Stimulated activated CD8-positive, alpha-beta memory T cell treated with anti-CD3 and anti-CD28 coated beads, Interleukin-4, amount 100 ng/mL, for 24 hours (primary cell): ENCODE data around the gene NAV2.

ENCODE experiments used
- DNase-seq: peaks from one replicate; pipeline ENCODE4 v3.0.0-alpha.2; 2020; ENCODE audit warnings: low read depth

Gene NAV2

DNA sequence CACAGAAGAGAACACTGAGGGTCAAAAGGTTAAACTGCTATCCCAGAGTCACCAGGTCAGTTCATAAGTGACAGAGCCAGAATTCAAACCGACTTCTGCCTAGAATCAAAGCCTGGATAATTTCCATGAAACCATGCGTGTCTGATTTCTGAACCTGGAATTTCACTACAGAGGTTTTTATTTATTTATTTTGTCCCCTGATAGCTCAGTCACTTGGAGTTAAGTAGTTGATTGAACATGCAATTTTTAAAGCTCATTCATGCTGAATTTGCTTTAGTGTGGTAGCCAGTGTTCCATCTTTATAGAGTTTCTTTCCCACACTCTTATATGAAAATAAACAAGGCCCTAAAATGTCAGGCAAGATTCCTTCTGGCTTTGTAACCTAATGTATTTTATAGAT lies 93.2 kb downstream of the NAV2 start:
- no peak for DNase-seq

- DNase-seq: no peak
Measured at GRCh38 chr11:19806251-19806650, 93.6 kb downstream of the NAV2 start.

DNA sequence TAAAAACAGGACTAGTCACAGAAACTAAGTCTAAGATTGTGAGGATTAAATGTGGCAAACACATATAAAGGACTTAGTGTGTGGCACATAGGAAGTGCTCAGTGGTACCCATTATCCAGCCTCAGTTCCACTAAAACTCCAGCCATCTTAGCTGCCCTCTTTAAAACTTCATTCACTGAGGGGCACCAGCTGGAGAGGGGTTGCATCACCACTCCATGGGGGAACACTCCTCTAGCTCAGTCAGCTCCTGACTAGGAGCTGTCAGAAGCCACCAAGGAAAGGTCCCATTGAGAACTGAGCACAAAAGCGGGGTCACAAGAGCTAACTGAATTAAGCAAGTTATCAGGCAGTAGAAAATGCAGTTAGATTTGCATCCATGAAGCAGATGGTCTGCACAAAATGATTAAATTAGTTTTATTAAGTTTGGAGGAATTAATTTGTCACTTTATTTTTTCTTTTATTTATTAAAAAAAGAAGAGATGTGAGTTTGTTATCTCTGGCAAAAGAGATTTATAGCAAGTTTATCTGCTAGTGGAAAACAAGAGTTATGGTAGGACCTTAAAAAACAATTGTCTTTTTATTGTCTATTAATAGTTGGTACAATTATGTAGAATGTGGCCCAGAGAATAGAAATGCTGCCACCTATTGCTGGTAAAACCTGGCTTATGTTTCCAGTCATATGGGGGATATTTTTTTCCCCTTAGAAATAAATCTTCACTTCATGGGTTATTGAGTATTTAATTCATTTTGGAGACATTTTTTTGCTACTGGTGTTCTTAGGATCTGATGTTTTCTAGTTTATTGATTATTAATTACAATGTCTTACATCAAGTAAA lies 95.7 kb downstream of the NAV2 start:
- no peak for DNase-seq

GRCh38 chr11:19810852-19811251 lies 98.2 kb downstream of the NAV2 start:
- no peak for DNase-seq

- no peak for DNase-seq
Measured at GRCh38 chr11:19811380-19811779, 98.7 kb downstream of the NAV2 start.

DNA sequence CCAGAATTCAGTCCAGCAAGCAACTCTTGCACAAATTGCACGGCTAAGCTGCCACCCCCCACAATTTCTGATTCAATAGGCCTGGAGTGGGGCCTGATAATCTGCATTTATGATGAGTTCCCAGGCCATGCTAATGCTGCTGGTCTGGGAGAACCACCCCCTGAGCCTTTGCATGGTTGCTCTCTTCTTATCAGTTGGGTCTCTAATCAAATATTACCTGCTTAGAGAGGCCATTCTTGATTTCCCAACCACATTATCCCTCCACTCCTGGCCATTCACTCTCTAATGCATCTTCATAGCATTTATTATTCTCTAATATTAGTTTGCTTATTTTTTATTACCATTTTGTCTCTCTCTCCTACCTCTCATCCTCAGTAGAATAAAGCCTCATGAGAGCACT lies 99.5 kb downstream of the NAV2 start:
- DNase-seq: no peak

- DNase-seq: no peak
Measured at GRCh38 chr11:19812710-19813109, 100.1 kb downstream of the NAV2 start.

- no peak for DNase-seq
Measured at GRCh38 chr11:19813158-19813879, 100.7 kb downstream of the NAV2 start.

DNA sequence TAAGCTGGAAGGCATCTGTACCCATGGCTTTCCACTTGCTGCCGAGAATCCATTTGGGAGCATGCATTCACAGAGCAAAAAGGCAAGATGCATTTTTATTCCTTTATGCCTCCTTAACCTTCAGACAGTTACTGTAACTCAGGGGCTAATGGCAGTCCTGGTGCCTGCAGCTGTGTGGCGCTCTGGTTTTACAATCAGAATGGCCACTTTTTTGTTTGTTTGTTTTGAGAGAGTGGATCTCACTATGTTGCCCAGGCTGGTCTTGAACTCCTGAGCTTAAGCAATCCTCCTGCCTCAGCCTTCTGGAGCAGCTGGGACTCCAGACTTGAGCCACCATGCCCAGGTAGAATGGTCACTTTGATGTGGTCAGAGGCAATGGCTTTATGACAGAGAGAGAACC lies 101.8 kb downstream of the NAV2 start:
- DNase-seq: no peak

GRCh38 chr11:19816040-19816439 lies 103.4 kb downstream of the NAV2 start:
- no peak for DNase-seq

DNA sequence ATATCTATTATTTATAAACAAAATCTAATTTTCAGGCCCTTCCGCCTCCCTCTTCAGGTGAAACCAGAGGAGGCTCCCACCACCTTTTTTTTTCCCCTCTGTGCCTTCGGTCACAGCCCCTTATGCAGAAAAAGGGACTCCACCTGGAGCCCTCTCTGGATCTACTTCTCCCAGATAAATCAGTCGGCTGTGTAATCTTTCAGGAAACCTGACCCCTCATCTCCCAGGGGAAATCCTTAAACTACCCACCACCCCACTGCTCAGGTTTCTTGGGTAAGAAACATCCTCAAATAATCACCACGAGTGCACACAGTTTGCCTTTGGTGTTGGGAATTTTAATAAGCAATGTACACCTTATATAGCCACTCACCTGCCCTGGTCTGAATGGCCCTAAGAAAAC lies 104.2 kb downstream of the NAV2 start:
- DNase-seq: no peak

DNA sequence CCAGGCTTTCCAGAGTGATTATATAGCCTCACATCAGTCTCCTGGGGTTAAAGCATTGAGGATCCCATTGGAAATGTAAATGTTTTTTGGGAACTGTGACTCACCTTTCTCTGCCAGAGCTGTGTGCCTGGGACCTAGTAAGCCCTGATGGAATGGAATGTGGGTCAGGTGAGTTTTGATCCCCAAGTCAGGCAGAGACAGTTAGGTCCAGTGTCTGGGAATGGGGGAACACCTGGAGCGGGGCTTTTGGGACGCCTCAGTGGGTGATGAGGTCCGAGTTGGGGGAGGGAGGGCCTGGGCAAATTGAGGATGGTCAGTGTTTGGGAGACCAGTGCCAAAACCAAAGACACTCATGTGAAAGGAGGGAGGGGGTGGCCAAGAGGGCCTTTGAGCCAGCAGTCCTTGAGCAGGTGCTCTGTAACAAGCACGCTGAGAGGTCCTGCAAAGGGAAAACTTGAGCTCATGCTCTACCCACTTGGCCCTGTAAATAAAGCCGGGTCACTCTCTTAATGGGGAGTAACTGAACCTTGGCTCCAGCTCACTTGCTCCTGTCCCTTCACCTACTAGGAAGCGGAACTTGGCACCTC lies 104.7 kb downstream of the NAV2 start:
- no peak for DNase-seq

GRCh38 chr11:19817870-19818269 lies 105.2 kb downstream of the NAV2 start:
- DNase-seq: no peak

GRCh38 chr11:19818619-19819018 lies 106.0 kb downstream of the NAV2 start:
- no peak for DNase-seq

DNA sequence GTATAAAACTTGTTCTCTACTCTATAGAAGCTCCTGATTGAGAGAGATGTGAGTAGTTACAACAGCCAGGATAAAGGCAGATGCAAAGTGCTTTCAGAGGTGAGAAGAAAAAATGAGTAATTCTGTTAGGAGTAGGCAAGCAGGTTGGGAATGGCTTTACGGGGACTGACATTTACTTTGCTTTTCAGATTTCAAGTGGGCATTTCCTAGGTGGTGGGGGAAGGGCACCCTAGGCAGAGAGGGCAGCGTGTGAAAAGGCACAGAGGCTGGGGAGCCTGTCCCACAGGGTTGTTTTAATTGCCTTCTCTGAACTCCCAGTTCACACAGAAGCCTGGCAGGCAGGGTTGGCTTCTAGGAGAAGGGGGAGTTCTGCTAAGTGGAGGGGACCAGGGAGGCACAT lies 106.5 kb downstream of the NAV2 start:
- no peak for DNase-seq

DNA sequence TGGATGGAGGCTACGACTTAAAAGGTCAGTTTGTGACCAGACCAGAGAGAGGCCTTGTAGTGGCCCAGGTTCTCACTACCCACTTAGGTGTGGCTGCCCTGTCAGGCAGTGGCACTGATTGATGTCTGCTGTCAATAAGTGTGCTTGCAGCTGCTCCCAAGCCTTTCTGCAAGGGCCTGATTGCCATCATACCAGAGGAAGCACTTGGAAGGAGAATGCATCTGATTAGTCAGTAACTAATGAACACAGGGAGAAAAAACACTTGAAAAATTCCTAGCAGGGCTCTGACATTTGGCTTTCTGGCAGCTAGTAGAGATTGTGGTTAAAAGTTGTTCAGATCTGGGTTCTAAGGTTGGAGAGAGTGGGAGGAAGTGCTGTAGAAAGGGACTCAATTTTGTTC lies 107.5 kb downstream of the NAV2 start:
- no peak for DNase-seq

GRCh38 chr11:19821412-19821875 lies 108.8 kb downstream of the NAV2 start:
- DNase-seq: no peak

DNA sequence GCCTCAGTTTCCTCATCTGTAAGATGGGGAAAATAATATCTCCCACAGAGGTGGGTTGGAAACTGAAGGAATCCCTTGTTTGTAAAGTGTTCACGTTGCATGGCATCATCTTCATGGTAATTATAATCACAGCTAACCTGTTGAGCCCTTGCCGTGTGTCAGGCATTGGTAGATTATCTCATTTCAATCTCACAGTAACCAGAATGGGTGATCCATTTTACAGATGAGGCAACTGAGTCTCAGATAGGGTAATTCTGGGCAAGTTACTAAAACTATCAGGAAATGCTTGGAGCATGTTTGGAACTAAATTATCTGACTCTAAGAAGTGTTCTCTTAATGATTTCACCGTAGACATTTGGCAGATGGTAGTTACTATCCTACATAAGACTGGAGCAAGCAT lies 109.4 kb downstream of the NAV2 start:
- DNase-seq: no peak

- DNase-seq: no peak
Measured at GRCh38 chr11:19822531-19822930, 109.9 kb downstream of the NAV2 start.

- DNase-seq: no peak
Measured at GRCh38 chr11:19826606-19827005, 114.0 kb downstream of the NAV2 start.

GRCh38 chr11:19827399-19828135 lies 114.9 kb downstream of the NAV2 start:
- no peak for DNase-seq

DNA sequence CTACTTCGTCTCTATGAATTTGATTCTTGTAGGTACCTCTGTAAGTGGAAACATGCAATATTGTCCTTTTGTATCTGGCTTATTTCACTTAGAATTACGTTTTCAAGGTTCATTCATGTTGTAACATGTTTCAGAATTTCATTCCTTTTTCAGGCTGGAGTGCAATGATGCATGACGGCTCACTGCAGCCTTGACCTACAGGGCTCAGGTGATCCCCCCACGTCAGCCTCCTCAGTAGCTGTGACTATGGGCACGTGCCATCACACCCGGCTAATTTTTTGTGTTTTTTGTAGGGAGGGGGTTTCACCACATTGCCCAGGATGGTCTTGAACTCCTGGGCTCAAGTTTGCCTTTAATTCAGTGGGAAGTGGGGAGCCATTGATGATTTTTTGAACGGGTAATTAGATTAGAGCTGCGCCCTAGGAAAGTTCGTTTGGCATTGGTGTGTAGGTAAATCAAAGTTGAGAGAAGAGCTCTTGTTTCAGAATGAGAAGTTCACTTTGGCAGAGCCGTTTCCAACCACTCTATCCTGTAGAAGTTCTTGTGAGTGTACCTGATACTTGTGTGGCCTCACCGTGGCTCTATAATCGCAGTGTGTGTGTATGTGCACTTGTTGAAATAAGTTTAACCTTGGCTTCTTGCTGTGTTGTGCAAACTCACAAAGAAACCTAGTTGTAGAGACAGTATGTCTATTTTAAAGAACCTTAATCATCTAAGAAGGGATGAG lies 115.9 kb downstream of the NAV2 start:
- no peak for DNase-seq
